HepG2 (cell line): ENCODE data around the gene SNAP23. TPM values are rescaled to one million over a fixed set of nuclear protein-coding genes. Genes with fewer than 3 reads are reported as not detected.

Source experiments
- BRD4 ChIP-seq: sonication (generic); formaldehyde crosslinking; IDR thresholded peaks from 2 replicates; pipeline ENCODE4 v1.4.0; 2020; ENCODE audit warnings: missing genetic modification reagents
- DMAP1 ChIP-seq: IDR thresholded peaks from 2 replicates; pipeline ENCODE4 v1.6.1; 2016
- DPF2 ChIP-seq: sonication (generic); formaldehyde crosslinking; IDR thresholded peaks from 2 replicates; pipeline ENCODE4 v1.4.0; 2020; ENCODE audit warnings: mild to moderate bottlenecking, low read depth, missing genetic modification reagents, borderline replicate concordance
- EP300 ChIP-seq, 3 experiments: sonication (generic) in 1 of 3; formaldehyde crosslinking in 1 of 3; IDR thresholded peaks; 2 replicates each; pipeline versions ENCODE4 v1.5.1 to v1.6.1; 2011 to 2020; ENCODE audit warnings: low read depth in 2 of 3, low read length in 2 of 3, borderline replicate concordance in 1 of 3, improper control_type of control experiment in 1 of 3, mild to moderate bottlenecking in 1 of 3, missing genetic modification reagents in 1 of 3, moderate library complexity in 1 of 3
- ETV6 ChIP-seq: sonication (generic); formaldehyde crosslinking; conservative IDR thresholded peaks from 2 replicates; pipeline ENCODE4 v1.4.0; 2020; ENCODE audit warnings: missing genetic modification reagents
- FOXA3 ChIP-seq: IDR thresholded peaks from 2 replicates; pipeline ENCODE4 v1.6.1; 2016; ENCODE audit warnings: missing genetic modification reagents, missing compliant biosample characterization
- GATAD1 ChIP-seq: IDR thresholded peaks from 2 replicates; pipeline ENCODE4 v1.6.1; 2016; ENCODE audit warnings: missing genetic modification reagents, missing compliant biosample characterization
- GTF2F1 ChIP-seq: fragments of 150-350 bp; IDR thresholded peaks from 2 replicates; pipeline ENCODE4 v1.6.1; 2014; ENCODE audit warnings: low read length
- HNF1B ChIP-seq: sonication (generic); formaldehyde crosslinking; IDR thresholded peaks from 2 replicates; pipeline ENCODE4 v1.5.1; 2020; ENCODE audit warnings: mild to moderate bottlenecking, moderate library complexity, missing genetic modification reagents
- HOXA7 ChIP-seq: sonication (generic); formaldehyde crosslinking; IDR thresholded peaks from 2 replicates; pipeline ENCODE4 v1.8.1; 2022; ENCODE audit warnings: mild to moderate bottlenecking, missing genetic modification reagents, moderate library complexity
- JUN ChIP-seq: sonication (generic); formaldehyde crosslinking; IDR thresholded peaks from 2 replicates; pipeline ENCODE4 v1.4.0; 2020; ENCODE audit warnings: mild to moderate bottlenecking, missing genetic modification reagents
- NR2C2 ChIP-seq: sonication (generic); formaldehyde crosslinking; IDR thresholded peaks from 2 replicates; pipeline ENCODE4 v1.4.0; 2020; ENCODE audit warnings: missing genetic modification reagents, mild to moderate bottlenecking, moderate library complexity, borderline replicate concordance
- SNRNP70 ChIP-seq: fragments of 200-400 bp; formaldehyde crosslinking; IDR thresholded peaks from 2 replicates; pipeline ENCODE4 v1.6.1; 2017; ENCODE audit warnings: mild to moderate bottlenecking, low read depth, low read length, moderate library complexity
- TBX3 ChIP-seq: fragments of 450-650 bp; IDR thresholded peaks from 2 replicates; pipeline ENCODE4 v1.6.1; 2017; ENCODE audit warnings: antibody characterized with exemption, mild to moderate bottlenecking, inconsistent platforms, borderline replicate concordance
- TFE3 ChIP-seq: IDR thresholded peaks from 2 replicates; pipeline ENCODE4 v1.6.1; 2016
- ZFP36L2 ChIP-seq: sonication (generic); formaldehyde crosslinking; IDR thresholded peaks from 2 replicates; pipeline ENCODE4 v1.4.0; 2020; ENCODE audit warnings: missing genetic modification reagents
- ZMYM4 ChIP-seq: sonication (generic); formaldehyde crosslinking; IDR thresholded peaks from 2 replicates; pipeline ENCODE4 v1.8.1; 2023; ENCODE audit warnings: mild to moderate bottlenecking, missing genetic modification reagents
- ZNF687 ChIP-seq: sonication (generic); formaldehyde crosslinking; IDR thresholded peaks from 2 replicates; pipeline ENCODE4 v1.5.1; 2020; ENCODE audit warnings: mild to moderate bottlenecking, missing genetic modification reagents, moderate library complexity
- ZNF768 ChIP-seq: sonication (generic); formaldehyde crosslinking; IDR thresholded peaks from 2 replicates; pipeline ENCODE4 v1.4.0; 2020; ENCODE audit warnings: missing genetic modification reagents
- ZNF841 ChIP-seq: sonication (generic); formaldehyde crosslinking; IDR thresholded peaks from 2 replicates; pipeline ENCODE4 v1.8.1; 2023; ENCODE audit warnings: missing genetic modification reagents, borderline replicate concordance
- polyA plus RNA-seq, 8 experiments: library from polyadenylated mRNA; depleted of rRNA in 3 of 8; stranded (reverse) in 7 of 8; unstranded in 1 of 8; fragments of >200 nt; fragmentation: Illumina TruSeq in 4 of 8; extraction: Trizol in 4 of 8; gene quantifications; 2 replicates each; pipeline versions ENCODE4 v1.2.1 to v1.2.3, GENCODE V29; 2011 to 2016; ENCODE audit warnings: low read depth in 4 of 8, missing spikeins in 1 of 8, mixed read lengths in 1 of 8; ENCODE audit not compliant: insufficient read depth in 1 of 8
- total RNA-seq, 5 experiments: library from RNA; depleted of rRNA; stranded (reverse); fragments of >200 nt; fragmentation: Illumina TruSeq; extraction: Trizol; gene quantifications; 2 replicates each; pipeline ENCODE4 v1.2.3, GENCODE V29; 2016; ENCODE audit warnings: low read depth in 1 of 5
- TF ChIP-seq, protein P1 (sequence below): sonication (generic); formaldehyde crosslinking; IDR thresholded peaks from 2 replicates; pipeline ENCODE4 v1.8.0; 2022; ENCODE audit warnings: mild to moderate bottlenecking, missing genetic modification reagents

Gene SNAP23
- total and polyA plus RNA-seq, 2 of the 13 experiments (the other 11 are each of a cell fraction or from before 2014, with no cell fraction given) = 37.0 to 101 TPM

- TF ChIP-seq, protein P1, sequence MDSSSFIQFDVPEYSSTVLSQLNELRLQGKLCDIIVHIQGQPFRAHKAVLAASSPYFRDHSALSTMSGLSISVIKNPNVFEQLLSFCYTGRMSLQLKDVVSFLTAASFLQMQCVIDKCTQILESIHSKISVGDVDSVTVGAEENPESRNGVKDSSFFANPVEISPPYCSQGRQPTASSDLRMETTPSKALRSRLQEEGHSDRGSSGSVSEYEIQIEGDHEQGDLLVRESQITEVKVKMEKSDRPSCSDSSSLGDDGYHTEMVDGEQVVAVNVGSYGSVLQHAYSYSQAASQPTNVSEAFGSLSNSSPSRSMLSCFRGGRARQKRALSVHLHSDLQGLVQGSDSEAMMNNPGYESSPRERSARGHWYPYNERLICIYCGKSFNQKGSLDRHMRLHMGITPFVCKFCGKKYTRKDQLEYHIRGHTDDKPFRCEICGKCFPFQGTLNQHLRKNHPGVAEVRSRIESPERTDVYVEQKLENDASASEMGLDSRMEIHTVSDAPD = no peak
- TF ChIP-seq NR2C2 (CRISPR knock-in tag) (0 out of 2 replicates have a peak, but pooled peaks have one; percentile 30), ZNF687 (CRISPR knock-in tag) (peak; percentile 92), TBX3 (no peak), DMAP1 (CRISPR knock-in tag) (no peak; the same call in 1 of the 2 replicates), DPF2 (CRISPR knock-in tag) (no peak), ZNF841 (no peak), HNF1B (CRISPR knock-in tag) (no peak), FOXA3 (peak; percentile 18; the same call in 1 of the 2 replicates), ZNF768 (CRISPR knock-in tag) (no peak), BRD4 (CRISPR knock-in tag) (no peak), ETV6 (CRISPR knock-in tag) (no peak), HOXA7 (CRISPR knock-in tag) (no peak), EP300 (IDR thresholded peaks at IDR 0.05; ENCODE audit: low read depth in 2 of 2, low read length in 2 of 2) (no peak), EP300 (CRISPR knock-in tag; IDR thresholded peaks at IDR 0.05; ENCODE audit: borderline replicate concordance) (no peak), SNRNP70 (no peak), ZMYM4 (peak; percentile 59; the same call in 1 of the 2 replicates), JUN (CRISPR knock-in tag) (no peak), GATAD1 (peak; percentile 69), TFE3 (no peak; the same call in none of the 2 replicates), GTF2F1 (no peak), ZFP36L2 (CRISPR knock-in tag) (no peak)
Observed at GRCh38 chr15:42495361-42496212, at the start of gene SNAP23 (continued).
